ENCODE data around the gene FLYWCH2.
"Not testable (repeated sequence)": the region's sequence is repeated elsewhere in the genome, so short reads cannot be mapped to it uniquely, and the experiment has no call there.

FLYWCH2 gene

GRCh38 chr16:2938206-2938605 lies 55.2 kb downstream of the FLYWCH2 start:
- no peak for DNase-seq (ENCODE audit: low spot score)

DNA sequence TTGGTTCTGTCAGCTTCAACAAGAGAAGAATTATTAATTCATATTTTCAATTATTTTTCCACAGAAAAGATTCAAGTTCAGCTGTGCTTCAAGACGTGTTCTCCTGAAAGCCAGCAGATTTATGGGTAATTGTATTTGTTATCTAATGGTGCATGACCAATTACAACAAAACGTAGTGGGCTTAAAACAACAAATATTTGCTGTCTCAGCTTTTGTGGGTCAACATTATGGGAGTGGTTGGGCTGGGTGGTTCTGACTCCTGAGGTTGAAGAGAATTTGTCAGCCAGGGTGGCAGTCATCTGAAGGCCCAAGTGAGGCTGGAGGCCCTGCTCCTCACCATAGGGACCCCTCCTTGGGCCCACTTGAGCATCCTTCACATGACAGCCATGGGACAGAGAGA lies 57.0 kb downstream of the FLYWCH2 start:
- DNase-seq (ENCODE audit: low spot score) = no peak

- DNase-seq (ENCODE audit: low spot score) = no peak
Observed at GRCh38 chr16:2942045-2942444, 59.0 kb downstream of the FLYWCH2 start.

- not testable (repeated sequence) for DNase-seq (ENCODE audit: low spot score)
Observed at GRCh38 chr16:2943716-2944115, 60.7 kb downstream of the FLYWCH2 start.

- no peak for DNase-seq (ENCODE audit: low spot score)
Observed at GRCh38 chr16:2946649-2947048, 63.6 kb downstream of the FLYWCH2 start.
